Amniotic stem cell (primary cell): ENCODE measurements around the gene PHLPP2.
"Not testable (repeated sequence)": the region's sequence is repeated elsewhere in the genome, so short reads cannot be mapped to it uniquely, and the experiment has no call there.

Experiments used
- DNase-seq: peaks from one replicate; lab custom pipeline; 2025; lab: John Stamatoyannopoulos, UW

PHLPP2 gene

GRCh38 chr16:71722801-71723536 lies 1.5 kb downstream of the PHLPP2 start:
- DNase-seq: no peak

GRCh38 chr16:71721066-71721740 lies 3.3 kb downstream of the PHLPP2 start:
- DNase-seq: no peak

GRCh38 chr16:71712501-71712900 lies 12.0 kb downstream of the PHLPP2 start:
- DNase-seq: no peak

- DNase-seq: no peak
These were observed 12.7 kb downstream of the PHLPP2 start for GRCh38 chr16:71711789-71712188.

GRCh38 chr16:71709229-71709781 lies 15.2 kb downstream of the PHLPP2 start:
- no peak for DNase-seq

GRCh38 chr16:71708696-71709095 lies 15.8 kb downstream of the PHLPP2 start:
- DNase-seq: no peak

- no peak for DNase-seq
These were observed 17.3 kb downstream of the PHLPP2 start for GRCh38 chr16:71707199-71707598.

- DNase-seq: no peak
These were observed 18.5 kb downstream of the PHLPP2 start for GRCh38 chr16:71706046-71706445.

- DNase-seq: no peak
These were observed 21.2 kb downstream of the PHLPP2 start for GRCh38 chr16:71703333-71703732.

- no peak for DNase-seq
These were observed 23.7 kb downstream of the PHLPP2 start for GRCh38 chr16:71700831-71701230.

GRCh38 chr16:71698491-71698890 lies 26.0 kb downstream of the PHLPP2 start:
- no peak for DNase-seq

GRCh38 chr16:71693164-71693563 lies 31.3 kb downstream of the PHLPP2 start:
- no peak for DNase-seq

- DNase-seq: no peak
These were observed 34.6 kb downstream of the PHLPP2 start for GRCh38 chr16:71689901-71690300.

GRCh38 chr16:71687861-71688260 lies 36.6 kb downstream of the PHLPP2 start:
- no peak for DNase-seq

GRCh38 chr16:71684280-71684679 lies 40.2 kb downstream of the PHLPP2 start:
- not testable (repeated sequence) for DNase-seq

- DNase-seq: no peak
These were observed 43.1 kb downstream of the PHLPP2 start for GRCh38 chr16:71681360-71681759.

- no peak for DNase-seq
These were observed 48.3 kb downstream of the PHLPP2 start for GRCh38 chr16:71676236-71676635.

GRCh38 chr16:71675380-71675779 lies 49.1 kb downstream of the PHLPP2 start:
- no peak for DNase-seq

- DNase-seq: no peak
These were observed 50.3 kb downstream of the PHLPP2 start for GRCh38 chr16:71674229-71674628.

GRCh38 chr16:71673582-71673973 lies 50.9 kb downstream of the PHLPP2 start:
- DNase-seq: no peak

GRCh38 chr16:71672803-71673581 lies 51.5 kb downstream of the PHLPP2 start:
- no peak for DNase-seq

- DNase-seq: no peak
These were observed 52.4 kb downstream of the PHLPP2 start for GRCh38 chr16:71672125-71672524.

GRCh38 chr16:71671165-71671564 lies 53.3 kb downstream of the PHLPP2 start:
- DNase-seq: no peak
